H9 (cell line): ENCODE data around the gene RGS21. TPM values are rescaled to one million over a fixed set of nuclear protein-coding genes. Genes with fewer than 3 reads are reported as not detected.

Experiments used
- DNase-seq: peaks from one replicate; pipeline ENCODE4 v3.0.0-alpha.2; 2017
- H2AFZ ChIP-seq: one replicate; pipeline ENCODE4 v1.6.1; 2013; ENCODE audit warnings: mild to moderate bottlenecking, low read length, control low read depth, moderate library complexity
- H2AK5ac ChIP-seq: 2 replicates; pipeline ENCODE4 v1.6.1; 2013; ENCODE audit warnings: low read length, control low read depth, mixed read lengths; ENCODE audit not compliant: insufficient read length
- H2BK120ac ChIP-seq: one replicate; pipeline ENCODE4 v1.6.1; 2013; ENCODE audit warnings: low read depth, mild to moderate bottlenecking, low read length, control low read depth, inconsistent platforms; ENCODE audit not compliant: poor library complexity, severe bottlenecking
- H2BK12ac ChIP-seq: 2 replicates; pipeline ENCODE4 v1.6.1; 2013; ENCODE audit warnings: low read length, control low read depth, mixed read lengths, low read depth; ENCODE audit not compliant: insufficient read length
- H2BK15ac ChIP-seq: 2 replicates; pipeline ENCODE4 v1.6.1; 2013; ENCODE audit warnings: low read depth, low read length, control low read depth
- H2BK20ac ChIP-seq: one replicate; pipeline ENCODE4 v1.6.1; 2013; ENCODE audit warnings: low read depth, mild to moderate bottlenecking, low read length, control low read depth, inconsistent platforms; ENCODE audit not compliant: poor library complexity, severe bottlenecking
- H2BK5ac ChIP-seq: 2 replicates; pipeline ENCODE4 v1.6.1; 2013; ENCODE audit warnings: low read length, control low read depth, mixed read lengths; ENCODE audit not compliant: insufficient read length
- H3K14ac ChIP-seq: 2 replicates; pipeline ENCODE4 v1.6.1; 2013; ENCODE audit warnings: low read length, control low read depth; ENCODE audit not compliant: insufficient read depth
- H3K18ac ChIP-seq: 2 replicates; pipeline ENCODE4 v1.6.1; 2013; ENCODE audit warnings: low read depth, mild to moderate bottlenecking, mixed read lengths, low read length, control low read depth; ENCODE audit not compliant: insufficient read length
- H3K23ac ChIP-seq: 2 replicates; pipeline ENCODE4 v1.6.1; 2013; ENCODE audit warnings: low read length, control low read depth, mixed read lengths, low read depth; ENCODE audit not compliant: insufficient read length
- H3K23me2 ChIP-seq: 2 replicates; pipeline ENCODE4 v1.6.1; 2013; ENCODE audit warnings: low read depth, mild to moderate bottlenecking, mixed read lengths, low read length, control low read depth; ENCODE audit not compliant: insufficient read length, poor library complexity, severe bottlenecking
- H3K27ac ChIP-seq: 2 replicates; pipeline ENCODE4 v1.5.1; 2013; ENCODE audit warnings: low read length, control low read depth, mixed read lengths, low read depth; ENCODE audit not compliant: insufficient read length
- H3K27me3 ChIP-seq: 2 replicates; pipeline ENCODE4 v1.6.1; 2013; ENCODE audit warnings: low read length, control low read depth, inconsistent platforms; ENCODE audit not compliant: insufficient read depth
- H3K4ac ChIP-seq: 2 replicates; pipeline ENCODE4 v1.6.1; 2013; ENCODE audit warnings: low read depth, mild to moderate bottlenecking, control low read depth, inconsistent platforms, low read length, moderate library complexity
- H3K4me1 ChIP-seq: 2 replicates; pipeline ENCODE4 v1.6.1; 2013; ENCODE audit warnings: low read length, control low read depth, inconsistent platforms; ENCODE audit not compliant: insufficient read depth
- H3K4me2 ChIP-seq: 2 replicates; pipeline ENCODE4 v1.6.1; 2013; ENCODE audit warnings: low read length, control low read depth, mixed read lengths; ENCODE audit not compliant: insufficient read length, insufficient read depth
- H3K56ac ChIP-seq: 2 replicates; pipeline ENCODE4 v1.6.1; 2013; ENCODE audit warnings: low read depth, mild to moderate bottlenecking, mixed read lengths, low read length, control low read depth; ENCODE audit not compliant: insufficient read length
- H3K79me1 ChIP-seq: 2 replicates; pipeline ENCODE4 v1.6.1; 2013; ENCODE audit warnings: low read depth, mild to moderate bottlenecking, moderate library complexity, low read length, control low read depth, inconsistent platforms; ENCODE audit not compliant: insufficient read depth, poor library complexity, severe bottlenecking
- H3K79me2 ChIP-seq: 2 replicates; pipeline ENCODE4 v1.6.1; 2013; ENCODE audit warnings: low read length, control low read depth, inconsistent platforms; ENCODE audit not compliant: insufficient read depth
- H3K9ac ChIP-seq: 2 replicates; pipeline ENCODE4 v1.6.1; 2013; ENCODE audit warnings: low read length, control low read depth, mixed read lengths; ENCODE audit not compliant: insufficient read length; ENCODE audit errors: extremely low read depth
- H3K9me3 ChIP-seq: one replicate; pipeline ENCODE4 v1.6.1; 2013; ENCODE audit warnings: low read depth, low read length, inconsistent platforms; ENCODE audit not compliant: control insufficient read depth
- H3T11ph ChIP-seq: one replicate; pipeline ENCODE4 v1.6.1; 2013; ENCODE audit warnings: mild to moderate bottlenecking, low read length, control low read depth, inconsistent platforms
- H4K20me1 ChIP-seq: one replicate; pipeline ENCODE4 v1.6.1; 2013; ENCODE audit not compliant: control insufficient read depth, insufficient read length, insufficient read depth
- H4K5ac ChIP-seq: 2 replicates; pipeline ENCODE4 v1.6.1; 2013; ENCODE audit warnings: low read depth, mild to moderate bottlenecking, mixed read lengths, low read length, control low read depth; ENCODE audit not compliant: insufficient read length
- H4K8ac ChIP-seq: replicated peaks from 2 replicates; pipeline ENCODE4 v1.6.1; 2013; ENCODE audit warnings: low read length, control low read depth, mixed read lengths, low read depth; ENCODE audit not compliant: insufficient read length
- H4K91ac ChIP-seq: 2 replicates; pipeline ENCODE4 v1.6.1; 2013; ENCODE audit warnings: low read depth, mild to moderate bottlenecking, moderate library complexity, mixed read lengths, low read length, control low read depth; ENCODE audit not compliant: insufficient read length
- H3K27ac Mint-ChIP-seq, 3 experiments: 2 replicates in 2 of 3; 3 replicates in 1 of 3; pipeline ENCODE4 v1.8.0; 2020 to 2021; ENCODE audit warnings: mixed read lengths in 3 of 3, mild to moderate bottlenecking in 1 of 3, moderate library complexity in 1 of 3
- H3K27me3 Mint-ChIP-seq: 2 replicates; pipeline ENCODE4 v1.8.0; 2021; ENCODE audit warnings: low read depth, mild to moderate bottlenecking, moderate library complexity, mixed read lengths
- H3K36me3 Mint-ChIP-seq, 3 experiments: 2 replicates in 2 of 3; 3 replicates in 1 of 3; pipeline ENCODE4 v1.8.0; 2020 to 2021; ENCODE audit warnings: low read depth in 3 of 3, mixed read lengths in 3 of 3; ENCODE audit not compliant: insufficient read depth in 1 of 3
- H3K4me1 Mint-ChIP-seq, 2 experiments: 2 replicates each; pipeline ENCODE4 v1.8.0; 2020; ENCODE audit warnings: mixed read lengths in 2 of 2
- H3K4me3 Mint-ChIP-seq, 2 experiments: 2 replicates in 1 of 2; 3 replicates in 1 of 2; pipeline ENCODE4 v1.8.0; 2020 to 2021; ENCODE audit warnings: mild to moderate bottlenecking in 2 of 2, mixed read lengths in 2 of 2, moderate library complexity in 1 of 2
- H3K9me3 Mint-ChIP-seq, 2 experiments: 2 replicates in 1 of 2; 3 replicates in 1 of 2; pipeline ENCODE4 v1.8.0; 2020; ENCODE audit warnings: mild to moderate bottlenecking in 2 of 2, mixed read lengths in 2 of 2, moderate library complexity in 1 of 2
- WGBS: extraction: QIAGEN DNeasy Blood & Tissue Kit; methylation state at CpG from one replicate; pipeline ENCODE4 v1.1.7; 2013; ENCODE audit warnings: missing lambda C conversion rate, low lambda C conversion rate, mixed read lengths; ENCODE audit not compliant: insufficient read length; ENCODE audit errors: extremely low coverage; 5-methylcytosine and 5-hydroxymethylcytosine counted together
- total RNA-seq: library from RNA; stranded (reverse); gene quantifications from 2 replicates; pipeline ENCODE4 v1.2.1, GENCODE V29; 2021
- TF ChIP-seq, protein P1 (sequence below): fragments of 200-600 bp; sonication (generic); conservative IDR thresholded peaks from 3 replicates; pipeline ENCODE4 v1.8.0; 2021; ENCODE audit warnings: antibody characterized with exemption, mild to moderate bottlenecking

The RGS21 gene
- total RNA-seq, 1 experiment from 2014 or later, result not detected

DNA sequence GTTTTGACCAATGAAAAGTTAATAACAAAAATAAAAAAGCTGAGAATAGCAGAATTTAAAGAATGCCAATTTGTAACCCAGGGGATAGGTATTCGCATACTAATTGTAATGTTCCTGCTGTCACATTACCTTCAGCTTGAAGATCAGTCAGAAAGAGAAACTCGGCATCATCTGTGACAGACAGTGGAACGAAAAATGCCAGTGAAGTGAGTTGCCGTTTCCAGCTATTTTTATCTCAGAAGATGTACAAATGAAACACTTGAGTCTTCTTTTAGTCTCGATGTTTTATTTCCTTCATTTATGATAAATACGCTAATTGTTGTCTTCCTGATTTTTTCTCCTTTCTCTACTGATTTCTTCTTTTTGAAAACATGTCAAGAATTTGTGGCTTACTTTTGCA lies 26.1 kb downstream of the RGS21 start:
- Histone ChIP-seq H3K27ac (no peak overlapping the region), H3T11ph (no peak overlapping the region), H3K18ac (no peak overlapping the region), H3K79me1 (no peaks in the 10 kb centered on the region), H2AK5ac (no peak overlapping the region), H3K79me2 (no peaks in the 10 kb centered on the region), H2BK15ac (no peak overlapping the region), H3K14ac (no peak overlapping the region), H2AFZ (no peak overlapping the region), H3K56ac (no peak overlapping the region), H2BK12ac (no peak overlapping the region), H3K4me1 (peaks cover 2% of the 10 kb centered on the region), H3K4ac (no peak overlapping the region), H4K20me1 (no peaks in the 10 kb centered on the region), H3K9ac (no peak overlapping the region), H3K4me2 (no peak overlapping the region), H2BK120ac (no peak overlapping the region), H3K23me2 (no peaks in the 10 kb centered on the region), H2BK20ac (no peak overlapping the region), H4K5ac (no peak overlapping the region), H3K9me3 (peaks cover 7% of the 10 kb centered on the region), H3K23ac (no peak overlapping the region), H3K27me3 (no peaks in the 10 kb centered on the region), H2BK5ac (no peak overlapping the region), H4K8ac (no peak overlapping the region), H4K91ac (no peak overlapping the region)
- WGBS, result no CpG with 5 or more reads among the region's 6 CpGs
- Mint-ChIP-seq H3K4me1 (peaks cover 6 to 9% of the 10 kb centered on the region in 2 experiments; a peak in 2 of 4 replicates), H3K27ac (no peak overlapping the region; a peak in 1 of 7 replicates), H3K36me3 (peaks cover 0 to 9% (median 7%) of the 10 kb centered on the region in 3 experiments; a peak in 5 of 7 replicates), H3K4me3 (no peak overlapping the region), H3K27me3 (no peaks in the 10 kb centered on the region), H3K9me3 (peaks cover 7 to 8% of the 10 kb centered on the region in 2 experiments; a peak in 4 of 5 replicates)
- TF ChIP-seq, protein P1, sequence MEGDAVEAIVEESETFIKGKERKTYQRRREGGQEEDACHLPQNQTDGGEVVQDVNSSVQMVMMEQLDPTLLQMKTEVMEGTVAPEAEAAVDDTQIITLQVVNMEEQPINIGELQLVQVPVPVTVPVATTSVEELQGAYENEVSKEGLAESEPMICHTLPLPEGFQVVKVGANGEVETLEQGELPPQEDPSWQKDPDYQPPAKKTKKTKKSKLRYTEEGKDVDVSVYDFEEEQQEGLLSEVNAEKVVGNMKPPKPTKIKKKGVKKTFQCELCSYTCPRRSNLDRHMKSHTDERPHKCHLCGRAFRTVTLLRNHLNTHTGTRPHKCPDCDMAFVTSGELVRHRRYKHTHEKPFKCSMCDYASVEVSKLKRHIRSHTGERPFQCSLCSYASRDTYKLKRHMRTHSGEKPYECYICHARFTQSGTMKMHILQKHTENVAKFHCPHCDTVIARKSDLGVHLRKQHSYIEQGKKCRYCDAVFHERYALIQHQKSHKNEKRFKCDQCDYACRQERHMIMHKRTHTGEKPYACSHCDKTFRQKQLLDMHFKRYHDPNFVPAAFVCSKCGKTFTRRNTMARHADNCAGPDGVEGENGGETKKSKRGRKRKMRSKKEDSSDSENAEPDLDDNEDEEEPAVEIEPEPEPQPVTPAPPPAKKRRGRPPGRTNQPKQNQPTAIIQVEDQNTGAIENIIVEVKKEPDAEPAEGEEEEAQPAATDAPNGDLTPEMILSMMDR, result no peak
- DNase-seq, result no peak
